Stomach (tissue), 4 donors: Measurements from ENCODE around the gene JPH3.

Source experiments
- CTCF ChIP-seq, 7 experiments: fragments of 450-650 bp in 4 of 7; fragments of 200-600 bp in 3 of 7; sonication (generic) in 3 of 7; IDR thresholded peaks; one replicate each; pipeline ENCODE4 v1.5.1; 2016 to 2019; ENCODE audit warnings: antibody characterized with exemption in 7 of 7, control low read depth in 2 of 7, mild to moderate bottlenecking in 1 of 7
- EP300 ChIP-seq: sonication (generic); formaldehyde crosslinking; IDR thresholded peaks from one replicate; pipeline ENCODE4 v1.6.1; 2017; ENCODE audit warnings: antibody characterized with exemption

GRCh38 chr16:87713451-87714229 lies 111.3 kb downstream of the JPH3 start:
- no peak for TF ChIP-seq CTCF (IDR thresholded peaks at IDR 0.05)
- no peak for TF ChIP-seq EP300
